PC-9 (cell line): Measurements from ENCODE around the gene BAZ1B. TPM values are rescaled to one million over a fixed set of nuclear protein-coding genes. Genes with fewer than 3 reads are reported as not detected.
"Not testable (repeated sequence)": the region's sequence is repeated elsewhere in the genome, so short reads cannot be mapped to it uniquely, and the experiment has no call there.

ENCODE experiments used
- BruUV-seq: library from RNA; stranded (reverse); fragments of 400-500 nt; replicated peaks from 2 replicates; lab custom pipeline; 2021; lab: Mats Ljungman, UMichigan
- CTCF ChIA-PET: fragments of 300-600 bp; sonication (Branson Sonifier 250); formaldehyde crosslinking; loops from one replicate; lab custom pipeline; 2022; ENCODE audit warnings: antibody characterized with exemption; lab: Charles Lee
- POLR2A ChIA-PET: fragments of 300-600 bp; sonication (Branson Sonifier 250); formaldehyde crosslinking; loops from one replicate; lab custom pipeline; 2022; ENCODE audit warnings: antibody characterized with exemption; ENCODE audit not compliant: unreplicated experiment; lab: Charles Lee
- DNase-seq, 2 experiments: peaks; one replicate each; pipeline versions ENCODE4 v3.0.0 to v3.0.0-alpha.2; 2015 to 2022; ENCODE audit warnings: mixed read lengths in 1 of 2
- H2AFZ ChIP-seq: fragments of 200-600 bp; sonication (generic); 2 replicates; pipeline ENCODE4 v1.8.1; 2017; ENCODE audit warnings: antibody characterized with exemption
- H3F3A ChIP-seq: fragments of 200-600 bp; sonication (generic); 2 replicates; pipeline ENCODE4 v1.8.1; 2017; ENCODE audit warnings: antibody characterized with exemption, mild to moderate bottlenecking, low read depth; ENCODE audit not compliant: insufficient read depth
- H3K27ac ChIP-seq: fragments of 200-600 bp; sonication (generic); 2 replicates; pipeline ENCODE4 v1.6.1; 2016; ENCODE audit warnings: mixed run types
- H3K27me3 ChIP-seq: fragments of 200-600 bp; sonication (generic); 2 replicates; pipeline ENCODE4 v1.6.1; 2016; ENCODE audit warnings: low read depth, mixed run types; ENCODE audit not compliant: insufficient read depth
- H3K36me3 ChIP-seq: fragments of 200-600 bp; sonication (generic); 2 replicates; pipeline ENCODE4 v1.6.1; 2016; ENCODE audit warnings: low read depth, mixed run types
- H3K4me1 ChIP-seq: fragments of 200-600 bp; sonication (generic); replicated peaks from 2 replicates; pipeline ENCODE4 v1.6.1; 2016; ENCODE audit warnings: mixed run types; ENCODE audit not compliant: insufficient read depth
- H3K4me2 ChIP-seq: fragments of 200-600 bp; sonication (generic); 2 replicates; pipeline ENCODE4 v1.6.1; 2017; ENCODE audit warnings: mixed run types
- H3K4me3 ChIP-seq: fragments of 200-600 bp; sonication (generic); 2 replicates; pipeline ENCODE4 v1.6.1; 2016; ENCODE audit warnings: mixed run types
- H3K79me2 ChIP-seq: fragments of 200-600 bp; sonication (generic); 2 replicates; pipeline ENCODE4 v1.6.1; 2017; ENCODE audit warnings: low read depth, mixed run types
- H3K9me2 ChIP-seq: fragments of 200-600 bp; sonication (generic); 2 replicates; pipeline ENCODE4 v1.8.1; 2017; ENCODE audit warnings: mild to moderate bottlenecking; ENCODE audit not compliant: insufficient read depth
- H3K9me3 ChIP-seq: fragments of 200-600 bp; sonication (generic); 2 replicates; pipeline ENCODE4 v1.8.1; 2016; ENCODE audit warnings: low read depth; ENCODE audit not compliant: insufficient read depth
- H4K20me1 ChIP-seq: fragments of 200-600 bp; sonication (generic); 2 replicates; pipeline ENCODE4 v1.8.1; 2017; ENCODE audit not compliant: insufficient read depth
- CTCF ChIP-seq: fragments of 200-600 bp; sonication (generic); conservative IDR thresholded peaks from 2 replicates; pipeline ENCODE4 v1.6.1; 2017; ENCODE audit warnings: mixed run types, antibody characterized with exemption, mild to moderate bottlenecking, moderate library complexity
- EZH2 ChIP-seq: fragments of 200-600 bp; sonication (generic); IDR thresholded peaks from 2 replicates; pipeline ENCODE4 v1.8.0; 2017; ENCODE audit warnings: antibody characterized with exemption, low read depth
- intact Hi-C: fragments of 100-400 bp; cut with micrococcal nuclease; formaldehyde crosslinking; loops from one replicate; pipeline ENCODE4 v1.10.0; 2022; ENCODE audit not compliant: unreplicated experiment
- total RNA-seq: library from RNA; stranded (reverse); gene quantifications from 2 replicates; pipeline ENCODE4 v1.2.3, GENCODE V29; 2021

The BAZ1B gene
- total RNA-seq, 1 experiment from 2014 or later, result 88.4 TPM

DNA sequence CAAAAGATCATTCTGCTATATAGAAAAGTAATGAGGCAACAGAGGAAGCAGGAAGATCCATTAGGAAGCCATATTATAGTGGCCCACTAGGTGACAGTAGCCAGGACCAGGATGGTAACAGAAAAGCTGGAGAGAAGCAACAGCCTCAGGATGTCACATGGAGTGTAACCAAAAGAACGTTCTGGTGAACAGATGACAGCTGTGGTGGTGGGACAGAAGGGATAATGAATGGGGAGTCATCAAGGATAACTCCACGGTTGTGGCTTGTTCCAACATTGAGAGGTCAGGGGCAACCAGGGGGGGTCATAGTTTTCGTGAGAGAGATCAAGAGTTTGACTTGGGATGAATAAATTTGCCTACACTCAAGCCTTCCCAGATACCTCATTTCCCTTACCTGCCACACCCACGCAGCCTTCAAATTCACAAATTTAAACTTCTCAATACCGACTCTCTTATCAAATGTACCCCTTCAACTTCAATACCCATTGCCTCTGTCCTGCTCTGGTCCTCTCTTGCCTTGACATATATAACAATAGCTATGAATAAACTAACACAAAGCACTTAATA lies 47.0 kb upstream of the BAZ1B start:
- no peaks in the 10 kb centered on the region for H3K27me3 ChIP-seq
- no peaks in the 10 kb centered on the region for H3K9me2 ChIP-seq
- H2AFZ ChIP-seq, result no peak overlapping the region
- no peak overlapping the region for H3K4me2 ChIP-seq
- CTCF ChIA-PET, result interaction anchor here (0.5 to 0.6 kb wide), 2 partner anchors 164 to 1039 kb away, joined by 4 to 7 read pairs; no protein-coding TSS in a partner anchor
- no TSS peak for BruUV-seq
- H3K4me1 ChIP-seq, result no peaks in the 10 kb centered on the region
- H4K20me1 ChIP-seq, result peaks cover 3% of the 10 kb centered on the region
- no peaks in the 10 kb centered on the region for H3K9me3 ChIP-seq
- peaks cover 35% of the 10 kb centered on the region; the same call in 1 of the 2 replicates for H3F3A ChIP-seq
- no peak overlapping the region for H3K27ac ChIP-seq
- peaks cover 21% of the 10 kb centered on the region for H3K36me3 ChIP-seq
- no peaks in the 10 kb centered on the region for H3K79me2 ChIP-seq
- no peak overlapping the region for H3K4me3 ChIP-seq
- TF ChIP-seq EZH2, result no peak
- TF ChIP-seq CTCF, result no peak
- DNase-seq, result no peak
- POLR2A ChIA-PET, result interaction anchor here (0.7 kb wide), 1 partner anchor 103 kb away, joined by 4 read pairs; no protein-coding TSS in a partner anchor
- intact Hi-C loops, result no loop called here

DNA sequence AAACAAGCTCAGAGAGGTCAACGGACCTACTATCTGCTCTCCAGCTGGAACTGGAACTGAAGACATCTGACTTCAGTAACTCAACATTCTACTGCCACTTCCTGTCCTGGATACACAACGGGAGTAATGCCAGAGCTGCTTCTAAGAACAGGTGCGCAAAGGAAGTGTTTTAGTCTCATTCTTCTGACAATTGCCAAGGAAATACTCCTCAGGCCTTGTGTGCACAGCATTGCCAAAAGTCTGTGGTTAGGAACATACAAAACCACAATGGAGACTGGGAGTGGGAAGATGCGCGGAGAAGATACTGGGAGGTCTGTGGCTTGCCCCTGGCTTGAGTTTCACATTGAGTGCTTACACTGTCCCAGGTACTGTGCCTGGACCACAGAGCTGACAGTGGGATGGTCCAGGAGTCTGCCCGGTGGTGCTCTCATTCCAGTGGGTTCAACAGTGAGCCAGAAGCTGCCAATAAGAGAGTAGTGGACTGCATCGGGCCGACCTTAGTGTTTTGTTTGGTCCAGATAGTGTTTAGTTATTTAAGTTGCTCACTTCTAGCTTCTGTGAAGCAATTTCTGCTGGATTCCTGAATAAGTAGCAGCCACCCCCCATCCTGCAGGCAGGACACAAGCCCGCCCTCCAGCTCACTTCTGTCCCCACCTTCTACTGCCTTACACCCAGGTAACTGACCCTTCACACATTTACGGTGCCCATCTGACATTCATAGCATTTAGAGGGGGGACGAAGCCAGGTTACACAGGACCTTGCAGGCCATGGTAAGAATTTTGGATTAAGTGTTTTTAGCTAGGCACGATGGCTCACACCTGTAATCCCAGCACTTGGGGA lies 46.0 kb upstream of the BAZ1B start:
- Histone ChIP-seq H3K79me2 (no peaks in the 10 kb centered on the region), H3K27ac (no peak overlapping the region), H3K9me2 (no peaks in the 10 kb centered on the region), H3K9me3 (no peaks in the 10 kb centered on the region), H3K4me3 (no peak overlapping the region), H3F3A (peaks cover 35% of the 10 kb centered on the region; the same call in 1 of the 2 replicates), H3K4me2 (no peak overlapping the region), H2AFZ (no peak overlapping the region), H4K20me1 (no peaks in the 10 kb centered on the region; the same call in none of the 2 replicates), H3K4me1 (no peaks in the 10 kb centered on the region), H3K36me3 (0 out of 2 replicates have a peak, but pooled peaks cover 13% of the 10 kb centered on the region), H3K27me3 (no peaks in the 10 kb centered on the region)
- intact Hi-C loops, result no loop called here
- CTCF ChIA-PET, result no interaction called here
- TF ChIP-seq EZH2, result no peak
- no peak for TF ChIP-seq CTCF
- BruUV-seq, result no TSS peak
- POLR2A ChIA-PET, result interaction anchor here (0.6 to 0.7 kb wide), 2 partner anchors 10 to 150 kb away, joined by 10 read pairs; partner anchors contain the start of gene TBL2
- DNase-seq, result no peak

DNA sequence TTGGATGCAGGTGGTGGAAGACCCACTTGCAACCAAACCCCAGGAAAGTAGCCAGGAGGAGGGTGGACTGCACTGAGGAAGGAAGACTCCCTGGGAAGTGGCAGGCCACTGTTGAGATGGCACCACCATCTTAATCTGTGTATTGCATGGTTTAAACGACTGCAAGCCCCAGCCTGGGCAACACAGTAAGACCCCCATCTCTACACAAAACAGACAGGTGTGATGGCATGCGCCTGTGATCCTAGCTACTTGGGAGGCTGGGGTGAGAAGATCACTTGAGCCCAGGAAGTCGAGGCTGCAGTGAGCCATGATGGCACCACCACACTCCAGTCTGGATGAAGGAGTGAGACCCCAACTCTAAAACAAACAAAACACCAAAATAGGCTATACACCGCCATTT lies 45.0 kb upstream of the BAZ1B start:
- no peak for TF ChIP-seq EZH2
- TF ChIP-seq CTCF, result no peak
- CTCF ChIA-PET, result no interaction called here
- Histone ChIP-seq H4K20me1 (no peaks in the 10 kb centered on the region; the same call in none of the 2 replicates), H3K4me3 (no peak overlapping the region), H3K4me1 (no peaks in the 10 kb centered on the region), H2AFZ (no peak overlapping the region), H3K9me2 (no peaks in the 10 kb centered on the region), H3F3A (peaks cover 35% of the 10 kb centered on the region; the same call in 1 of the 2 replicates), H3K4me2 (no peak overlapping the region), H3K36me3 (0 out of 2 replicates have a peak, but pooled peaks cover 4% of the 10 kb centered on the region), H3K27ac (no peak overlapping the region), H3K9me3 (no peaks in the 10 kb centered on the region), H3K27me3 (no peaks in the 10 kb centered on the region), H3K79me2 (no peaks in the 10 kb centered on the region)
- POLR2A ChIA-PET, result interaction anchor here (0.7 kb wide), 1 partner anchor 11 kb away, joined by 10 read pairs; the partner anchor contains the start of gene TBL2
- no peak for DNase-seq
- BruUV-seq, result no TSS peak
- intact Hi-C loops, result no loop called here

DNA sequence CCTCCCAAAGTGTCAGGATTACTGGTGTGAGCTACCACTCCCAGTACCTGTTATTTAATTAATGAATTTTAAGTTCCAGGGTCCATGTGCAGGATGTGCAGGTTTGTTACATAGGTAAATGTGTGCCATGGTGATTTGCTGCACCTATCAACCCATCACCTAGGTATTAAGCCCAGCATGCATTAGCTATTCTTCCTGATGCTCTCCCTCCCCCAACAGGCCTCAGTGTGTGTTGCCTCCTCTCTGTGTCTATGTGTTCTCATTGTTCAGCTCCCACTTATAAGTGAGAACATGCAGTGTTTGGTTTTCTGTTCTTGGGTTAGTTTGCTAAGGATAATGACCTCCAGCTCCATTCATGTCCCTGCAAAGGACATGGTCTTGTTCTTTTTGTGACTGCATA lies 44.3 kb upstream of the BAZ1B start:
- H3K27ac ChIP-seq, H3K36me3 ChIP-seq, CTCF ChIA-PET, H4K20me1 ChIP-seq, intact Hi-C loops, H3K79me2 ChIP-seq, H3K9me3 ChIP-seq, H3K9me2 ChIP-seq, H3K4me1 ChIP-seq, DNase-seq, H3K4me3 ChIP-seq, H3K4me2 ChIP-seq, H3K27me3 ChIP-seq, BruUV-seq, H2AFZ ChIP-seq: not testable (repeated sequence)
- POLR2A ChIA-PET, result interaction anchor here (0.6 to 0.7 kb wide), 2 partner anchors 34 to 111 kb away, joined by 3 to 7 read pairs; no protein-coding TSS in a partner anchor
- H3F3A ChIP-seq, result peaks cover 35% of the 10 kb centered on the region; the same call in 1 of the 2 replicates
